ENCODE data around the gene NTF4.

GRCh38 chr19:49067554-49067953 is 2.9 kb upstream of the NTF4 start:
- no peak for TF ChIP-seq CTCF (IDR thresholded peaks at IDR 0.05)
- no peak for TF ChIP-seq FOXJ3 (CRISPR knock-in tag; IDR thresholded peaks at IDR 0.05)

All from SK-N-SH (cell line).